Measurements from ENCODE around the gene PAQR8. TPM values are rescaled to one million over a fixed set of nuclear protein-coding genes. Genes with fewer than 3 reads are reported as not detected.

Gene PAQR8
- total RNA-seq, 4 donors from 2014 or later, result 8.6 to 21.1 (median 14.2) TPM

GRCh38 chr6:52324189-52324588, 37.8 kb upstream of the PAQR8 start:
- Histone ChIP-seq H3K9me3 (no peaks in the 10 kb centered on the region), H3K4me3 (no peak overlapping the region), H3K27ac (no peak overlapping the region), H3K4me1 (no peaks in the 10 kb centered on the region), H3K36me3 (no peaks in the 10 kb centered on the region), H3K27me3 (no peaks in the 10 kb centered on the region)
- WGBS, 2 donors (ENCODE audit: low coverage in 1 of 2), result 86 to 92% methylated on average over 2 to 6 of the region's 6 CpGs
- no peak for ATAC-seq
- TF ChIP-seq POLR2A (IDR thresholded peaks at IDR 0.05) (no peak), EP300 (IDR thresholded peaks at IDR 0.05) (no peak), POLR2AphosphoS5 (IDR thresholded peaks at IDR 0.05) (no peak), CTCF (IDR thresholded peaks at IDR 0.05) (no peak)

DNA sequence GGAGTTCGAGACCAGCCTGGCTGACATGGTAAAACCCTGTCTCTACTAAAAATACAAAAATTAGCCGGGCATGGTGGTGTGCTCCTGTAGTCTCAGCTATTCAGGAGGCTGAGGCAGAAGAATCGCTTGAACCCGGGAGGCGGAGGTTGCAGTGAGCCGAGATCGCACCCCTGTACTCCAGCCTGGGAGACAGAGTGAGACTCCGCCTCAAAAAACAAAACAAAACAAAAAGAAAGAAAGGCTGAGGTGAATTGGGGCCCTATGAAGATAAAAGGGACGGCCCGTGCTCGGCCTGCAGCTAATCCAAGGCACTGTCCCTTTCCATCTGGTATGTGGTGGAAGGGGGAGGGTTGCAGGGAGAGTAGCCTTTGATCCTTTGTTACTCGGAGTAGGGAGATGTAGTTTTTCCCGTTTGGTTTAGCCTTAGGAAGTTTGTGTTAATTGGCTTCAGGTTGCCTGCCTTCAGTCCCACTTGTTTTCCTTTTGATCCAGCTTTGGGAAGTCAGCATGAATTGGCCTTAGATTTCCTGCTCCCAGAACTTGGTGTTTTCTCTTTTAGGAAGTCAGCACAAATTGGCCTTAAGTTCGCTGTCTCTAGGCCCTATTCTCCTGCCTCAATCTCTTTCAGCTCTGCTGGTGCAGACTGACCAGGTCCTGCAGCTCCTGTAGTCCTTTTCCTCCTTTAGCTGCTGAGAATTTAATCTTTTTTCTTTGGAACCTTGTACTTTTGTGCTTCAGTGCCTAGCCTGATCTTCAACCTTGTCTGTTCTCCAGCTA, 36.1 kb upstream of the PAQR8 start:
- TF ChIP-seq POLR2AphosphoS5 (IDR thresholded peaks at IDR 0.05), result no peak
- TF ChIP-seq POLR2A (IDR thresholded peaks at IDR 0.05), result no peak
- 67 to 73% methylated on average over 9 to 11 of the region's 14 CpGs for WGBS, 2 donors (ENCODE audit: low coverage in 1 of 2)
- no peak overlapping the region for H3K27ac ChIP-seq
- ATAC-seq, result no peak
- H3K9me3 ChIP-seq, result no peaks in the 10 kb centered on the region
- no peak overlapping the region for H3K4me3 ChIP-seq
- no peaks in the 10 kb centered on the region for H3K4me1 ChIP-seq
- H3K36me3 ChIP-seq, result no peaks in the 10 kb centered on the region
- H3K27me3 ChIP-seq, result no peaks in the 10 kb centered on the region

GRCh38 chr6:52326540-52327364, 35.2 kb upstream of the PAQR8 start:
- H3K36me3 ChIP-seq, result no peaks in the 10 kb centered on the region
- no peak overlapping the region for H3K27ac ChIP-seq
- no peaks in the 10 kb centered on the region for H3K4me1 ChIP-seq
- no peak for ATAC-seq
- H3K27me3 ChIP-seq, result no peaks in the 10 kb centered on the region
- 79 to 91% methylated on average over 2 to 3 of the region's 3 CpGs for WGBS, 2 donors (ENCODE audit: low coverage in 1 of 2)
- TF ChIP-seq EP300 (IDR thresholded peaks at IDR 0.05) (no peak), POLR2A (IDR thresholded peaks at IDR 0.05) (no peak), CTCF (IDR thresholded peaks at IDR 0.05) (no peak), POLR2AphosphoS5 (IDR thresholded peaks at IDR 0.05) (no peak)
- H3K9me3 ChIP-seq, result no peaks in the 10 kb centered on the region
- H3K4me3 ChIP-seq, result no peak overlapping the region

GRCh38 chr6:52328303-52328662, 33.7 kb upstream of the PAQR8 start:
- WGBS, 2 donors (ENCODE audit: low coverage in 1 of 2), result 68 to 89% methylated on average over 2 of the region's 2 CpGs
- no peak for ATAC-seq
- Histone ChIP-seq H3K27me3 (no peaks in the 10 kb centered on the region), H3K9me3 (no peaks in the 10 kb centered on the region), H3K27ac (no peak overlapping the region), H3K4me1 (no peaks in the 10 kb centered on the region), H3K36me3 (no peaks in the 10 kb centered on the region), H3K4me3 (no peak overlapping the region)
- TF ChIP-seq POLR2AphosphoS5 (IDR thresholded peaks at IDR 0.05) (no peak), CTCF (IDR thresholded peaks at IDR 0.05) (no peak), POLR2A (IDR thresholded peaks at IDR 0.05) (no peak), EP300 (IDR thresholded peaks at IDR 0.05) (no peak)

DNA sequence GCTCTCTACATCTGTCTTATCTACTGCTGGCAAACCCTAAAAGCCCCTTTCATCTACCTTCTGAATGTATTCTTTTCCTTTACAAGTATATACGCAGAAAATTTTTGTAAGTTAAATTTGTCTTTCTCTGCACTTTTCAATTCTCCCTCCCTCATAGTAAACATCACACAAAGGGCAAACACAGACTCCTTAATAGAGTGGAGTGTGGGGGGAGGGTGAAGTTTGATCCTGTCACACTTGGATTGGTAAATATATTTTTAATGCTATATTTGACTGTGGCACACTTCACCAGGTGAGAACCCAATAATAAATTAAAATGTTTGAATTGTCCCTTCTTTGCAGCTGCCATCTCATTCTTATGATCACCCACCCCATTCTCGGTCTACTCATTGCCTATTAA, 33.2 kb upstream of the PAQR8 start:
- Histone ChIP-seq H3K27me3 (no peaks in the 10 kb centered on the region), H3K36me3 (no peaks in the 10 kb centered on the region), H3K27ac (no peak overlapping the region), H3K4me3 (no peak overlapping the region), H3K9me3 (no peaks in the 10 kb centered on the region), H3K4me1 (no peaks in the 10 kb centered on the region)
- ATAC-seq, result no peak
- WGBS, 2 donors (ENCODE audit: low coverage in 1 of 2), result 76 to 79% methylated on average over 2 of the region's 2 CpGs
- TF ChIP-seq CTCF (IDR thresholded peaks at IDR 0.05), result no peak
- no peak for TF ChIP-seq POLR2A (IDR thresholded peaks at IDR 0.05)
- TF ChIP-seq EP300 (IDR thresholded peaks at IDR 0.05), result no peak
- no peak for TF ChIP-seq POLR2AphosphoS5 (IDR thresholded peaks at IDR 0.05)
